Measurements from ENCODE around the gene PTPRK.

GRCh38 chr6:128161839-128162238 lies 358.6 kb downstream of the PTPRK start:
- TF ChIP-seq CTCF (conservative IDR thresholded peaks at IDR 0.05; ENCODE audit: low read depth, low read length): no peak
- no peak for TF ChIP-seq EZH2 (IDR thresholded peaks at IDR 0.05; ENCODE audit: low read length, unreplicated experiment)

Measured in PC-3 (cell line).